ENCODE measurements around the gene OR13A1.
A peak's percentile ranks its signal among the peaks of the same experiment; 100 is the strongest.
"Not testable (repeated sequence)": the region's sequence is repeated elsewhere in the genome, so short reads cannot be mapped to it uniquely, and the experiment has no call there.

The OR13A1 gene

GRCh38 chr10:45280113-45280760, 35.2 kb downstream of the OR13A1 start:
- no peak for DNase-seq

DNA sequence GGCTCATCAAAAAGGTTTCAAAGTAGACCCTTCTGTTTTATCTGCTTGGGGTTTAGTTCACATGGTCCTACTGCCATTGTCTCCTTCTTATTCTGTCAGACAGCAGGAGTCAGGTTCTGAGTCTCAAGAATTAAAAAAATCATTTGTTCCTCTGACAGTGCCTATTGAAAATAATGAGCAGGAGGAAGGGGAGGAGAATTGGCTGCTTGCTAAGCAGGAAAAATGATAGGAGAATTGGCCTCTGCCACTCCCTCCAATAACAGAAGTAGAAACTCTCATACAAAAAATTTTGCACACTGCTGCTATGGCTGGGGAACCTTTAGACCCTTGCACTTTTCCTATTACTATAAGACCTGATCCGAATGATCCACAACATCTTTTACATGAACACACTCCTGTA, 35.7 kb downstream of the OR13A1 start:
- no peak for DNase-seq

- DNase-seq, result no peak
Observed at GRCh38 chr10:45278860-45279498, 36.4 kb downstream of the OR13A1 start.

DNA sequence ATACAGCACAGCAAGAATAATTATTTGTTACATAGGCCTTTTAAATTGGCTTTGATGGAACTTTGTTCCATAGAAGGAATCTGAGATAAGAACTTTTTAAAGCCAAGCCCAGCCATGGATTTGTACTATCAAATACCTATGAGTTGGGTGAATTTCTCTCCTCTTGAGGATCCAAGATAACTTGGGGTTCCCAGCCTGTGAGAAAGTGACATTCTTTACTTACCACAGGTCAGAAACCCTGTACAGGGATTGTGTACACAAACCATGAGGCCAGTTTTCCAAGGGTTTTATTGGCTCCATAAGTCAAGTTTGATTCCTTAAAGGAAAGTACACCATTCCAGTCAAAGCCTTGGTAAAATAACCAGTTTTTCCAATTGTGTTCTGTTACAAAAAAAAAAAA, 39.3 kb downstream of the OR13A1 start:
- DNase-seq, result not testable (repeated sequence)

DNA sequence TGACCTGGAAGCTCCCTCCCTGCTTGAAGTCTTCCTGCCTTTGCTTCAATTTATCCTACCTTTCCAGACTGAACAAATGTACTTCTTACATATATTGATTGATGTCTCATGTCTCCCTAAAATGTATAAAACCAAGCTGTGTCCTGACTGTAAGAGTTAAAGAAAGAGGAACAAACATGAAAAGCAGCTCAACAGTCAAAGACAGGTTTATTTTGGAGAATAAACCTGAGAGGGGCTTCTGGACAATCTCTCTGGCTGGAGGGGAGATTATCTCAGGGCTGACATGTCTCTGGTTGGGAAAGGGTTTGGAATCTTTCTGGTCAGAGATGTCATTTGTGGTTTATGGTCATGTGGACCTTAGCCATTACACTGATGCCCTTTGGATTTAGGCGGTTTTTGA, 41.0 kb downstream of the OR13A1 start:
- no peak for DNase-seq

- not testable (repeated sequence) for DNase-seq
Observed at GRCh38 chr10:45267777-45268176, 47.6 kb downstream of the OR13A1 start.

GRCh38 chr10:45265996-45266395, 49.4 kb downstream of the OR13A1 start:
- DNase-seq, result peak; percentile 18

- no peak for DNase-seq
Observed at GRCh38 chr10:45261946-45262345, 53.5 kb downstream of the OR13A1 start.

GRCh38 chr10:45261243-45261775, 54.1 kb downstream of the OR13A1 start:
- no peak for DNase-seq

- not testable (repeated sequence) for DNase-seq
Observed at GRCh38 chr10:45260635-45261034, 54.8 kb downstream of the OR13A1 start.

GRCh38 chr10:45259786-45260495, 55.5 kb downstream of the OR13A1 start:
- DNase-seq, result not testable (repeated sequence)

- no peak for DNase-seq
Observed at GRCh38 chr10:45257600-45257999, 57.8 kb downstream of the OR13A1 start.

DNA sequence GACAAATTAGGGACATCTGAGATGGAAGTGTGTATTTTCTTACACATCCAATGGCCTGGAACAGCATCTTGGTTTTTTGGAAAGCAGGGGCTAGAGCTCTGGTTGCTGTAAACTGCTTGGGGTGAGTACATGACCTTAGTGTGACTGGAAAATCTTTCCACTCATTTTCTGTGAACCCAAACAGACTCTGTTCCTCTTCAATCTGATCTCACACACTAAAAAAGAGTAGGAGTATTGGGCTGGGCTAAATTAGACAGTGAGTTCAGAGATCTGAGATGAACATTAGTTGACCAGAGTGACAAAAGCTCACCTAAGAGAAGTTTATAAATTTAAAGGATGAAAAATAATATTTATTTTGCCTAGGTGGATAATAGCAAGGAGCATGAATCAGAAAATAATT, 59.2 kb downstream of the OR13A1 start:
- no peak for DNase-seq

GRCh38 chr10:45255706-45256105, 59.7 kb downstream of the OR13A1 start:
- DNase-seq, result peak; percentile 23

GRCh38 chr10:45254892-45255291, 60.5 kb downstream of the OR13A1 start:
- no peak for DNase-seq

DNA sequence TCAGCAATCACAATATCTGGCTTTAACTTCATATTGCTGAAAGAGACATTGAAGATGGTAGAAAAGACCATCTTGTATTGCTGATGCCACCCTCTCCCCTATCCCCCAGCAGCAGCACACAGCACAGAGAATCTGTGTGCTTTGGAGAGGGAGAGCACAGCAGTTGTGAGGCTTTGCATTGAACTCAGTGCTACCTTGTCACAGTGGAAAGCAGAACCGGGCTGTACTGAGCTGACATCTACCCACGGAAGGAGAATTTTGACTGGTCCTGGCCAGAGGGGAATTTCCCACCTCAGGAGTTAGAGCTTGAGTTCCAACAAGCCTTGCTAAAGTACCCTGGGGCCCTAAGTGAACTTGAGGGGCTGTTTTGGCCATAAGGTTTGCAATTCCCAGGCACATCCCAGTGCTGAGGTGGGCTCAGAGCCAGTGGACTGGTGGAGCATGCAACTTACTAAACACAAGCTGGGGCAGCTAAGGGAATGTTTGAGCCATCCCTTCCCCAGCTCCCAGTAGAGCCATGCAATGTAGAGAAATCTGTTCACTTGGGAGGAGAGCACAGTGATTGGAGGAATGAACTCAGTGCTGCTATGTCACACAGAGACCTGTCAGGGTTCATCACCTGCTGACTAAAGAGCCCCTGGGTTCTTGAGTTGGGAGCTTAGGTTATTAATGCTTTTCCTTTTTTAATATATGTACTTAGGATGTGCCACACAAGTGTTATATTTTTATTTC, 62.1 kb downstream of the OR13A1 start:
- no peak for DNase-seq

All from NCI-H748 treated with DMSO at 0.1 percent for 48 hours (cell line).